T-helper 2 cell treated with Interferon-gamma antibody and Interleukin-4, amounts not matched to agents 5 μg/mL and 100 μg/mL, for 36 hours (primary cell): ENCODE measurements around the gene CUEDC2.

Experiments used
- DNase-seq: peaks from one replicate; pipeline ENCODE4 v3.0.0; 2021; ENCODE audit warnings: low spot score
- H3K27ac Mint-ChIP-seq: one replicate; pipeline ENCODE4 v1.8.0; 2021; ENCODE audit warnings: mild to moderate bottlenecking, mixed read lengths
- H3K27me3 Mint-ChIP-seq: one replicate; pipeline ENCODE4 v1.8.0; 2021; ENCODE audit warnings: low read depth, mixed read lengths
- H3K36me3 Mint-ChIP-seq: one replicate; pipeline ENCODE4 v1.8.0; 2021; ENCODE audit warnings: low read depth, mixed read lengths
- H3K4me1 Mint-ChIP-seq: one replicate; pipeline ENCODE4 v1.8.0; 2021; ENCODE audit warnings: low read depth, mixed read lengths
- H3K4me3 Mint-ChIP-seq: one replicate; pipeline ENCODE4 v1.8.0; 2022; ENCODE audit warnings: mild to moderate bottlenecking, moderate library complexity, mixed read lengths
- H3K9me3 Mint-ChIP-seq: one replicate; pipeline ENCODE4 v1.8.0; 2021; ENCODE audit warnings: mixed read lengths

Gene CUEDC2

DNA sequence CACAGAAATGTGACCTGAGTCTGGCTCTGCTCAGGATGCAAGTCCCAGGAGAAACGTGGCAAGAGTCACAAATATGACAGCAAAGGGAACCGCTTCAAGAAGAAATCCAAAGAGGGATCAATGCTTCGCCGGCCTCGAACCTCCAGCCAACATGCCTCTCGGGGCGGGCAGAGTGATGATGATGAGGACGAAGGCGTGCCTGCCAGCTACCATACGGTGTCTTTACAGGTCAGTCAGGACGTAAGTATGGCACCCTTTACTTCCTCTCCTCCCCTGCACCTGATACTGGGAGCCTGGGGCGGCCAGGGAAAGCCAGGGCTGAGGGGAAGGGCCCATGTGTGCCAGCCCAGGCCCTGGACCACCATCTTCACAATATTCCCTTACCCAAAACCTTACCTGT, 55.5 kb downstream of the CUEDC2 start:
- no peaks in the 10 kb centered on the region for H3K4me1 Mint-ChIP-seq
- no peaks in the 10 kb centered on the region for H3K27me3 Mint-ChIP-seq
- no peaks in the 10 kb centered on the region for H3K9me3 Mint-ChIP-seq
- no peak for DNase-seq
- peaks cover 46% of the 10 kb centered on the region for H3K36me3 Mint-ChIP-seq
- H3K27ac Mint-ChIP-seq = no peak overlapping the region
- no peak overlapping the region for H3K4me3 Mint-ChIP-seq

DNA sequence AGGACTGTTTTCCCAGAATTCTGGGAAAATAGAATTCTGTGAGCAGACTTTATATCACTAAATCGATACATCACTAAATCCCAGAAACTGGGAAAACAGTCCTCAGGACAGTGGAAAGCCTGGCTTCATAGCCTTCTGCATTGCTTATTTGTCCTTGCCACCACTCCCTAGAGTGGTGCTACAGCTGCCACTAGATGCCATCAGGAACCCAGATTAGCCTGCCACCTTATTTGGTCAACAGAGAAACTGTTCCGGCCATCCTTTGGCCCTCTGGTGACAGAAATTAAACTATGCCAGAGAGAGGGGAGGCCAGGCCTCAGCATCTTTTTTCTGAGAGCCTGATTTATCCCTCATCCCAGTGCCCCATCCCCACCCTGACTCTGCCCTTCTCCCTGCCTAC, 56.5 kb downstream of the CUEDC2 start:
- Mint-ChIP-seq H3K4me1 (no peaks in the 10 kb centered on the region), H3K36me3 (peaks cover 48% of the 10 kb centered on the region), H3K27me3 (no peaks in the 10 kb centered on the region), H3K27ac (no peak overlapping the region), H3K4me3 (no peak overlapping the region), H3K9me3 (peaks cover 5% of the 10 kb centered on the region)
- DNase-seq = no peak

DNA sequence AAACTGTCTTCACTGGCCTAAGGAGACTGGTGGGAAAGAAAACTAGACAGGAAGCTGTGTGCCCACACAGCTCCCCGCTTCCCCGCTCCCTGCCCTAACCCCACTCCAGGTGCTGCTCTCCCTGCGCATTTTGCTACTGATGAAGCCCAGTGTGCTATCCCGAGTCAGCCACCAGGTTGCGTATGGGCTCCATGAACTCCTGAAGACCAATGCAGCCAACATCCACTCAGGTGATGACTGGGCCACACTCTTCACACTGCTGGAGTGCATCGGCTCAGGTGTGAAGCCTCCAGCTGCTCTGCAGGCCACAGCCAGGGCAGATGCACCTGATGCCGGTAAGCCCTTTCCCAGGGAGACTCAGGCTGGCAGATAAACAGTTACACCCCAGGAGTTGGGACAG, 57.1 kb downstream of the CUEDC2 start:
- Mint-ChIP-seq H3K27me3 (no peaks in the 10 kb centered on the region), H3K27ac (no peak overlapping the region), H3K36me3 (peaks cover 51% of the 10 kb centered on the region), H3K4me3 (no peak overlapping the region), H3K4me1 (no peaks in the 10 kb centered on the region), H3K9me3 (peaks cover 5% of the 10 kb centered on the region)
- no peak for DNase-seq
